Mucosa of descending colon (tissue), 3 donors: Measurements from ENCODE around the gene VCPKMT. TPM values are rescaled to one million over a fixed set of nuclear protein-coding genes. Genes with fewer than 3 reads are reported as not detected.

Source experiments
- ATAC-seq: fragments of 200-7000 bp; cut with Tn5 transposase; one replicate; pipeline ENCODE4 v1.9.1; 2020; ENCODE audit warnings: mild to moderate bottlenecking, moderate library complexity
- DNase-seq, 3 donors: peaks; one replicate each; pipeline ENCODE4 v3.0.0-alpha.2; 2020
- H3K36me3 ChIP-seq: fragments of 200-600 bp; one replicate; pipeline ENCODE4 v1.8.0; 2021; ENCODE audit warnings: low read depth, mild to moderate bottlenecking
- H3K4me1 ChIP-seq: fragments of 200-600 bp; one replicate; pipeline ENCODE4 v1.8.0; 2021; ENCODE audit warnings: low read depth, mild to moderate bottlenecking
- H3K4me3 ChIP-seq: fragments of 200-600 bp; one replicate; pipeline ENCODE4 v1.8.0; 2021; ENCODE audit warnings: mild to moderate bottlenecking
- H3K9me3 ChIP-seq: fragments of 200-600 bp; one replicate; pipeline ENCODE4 v1.8.0; 2021; ENCODE audit warnings: mild to moderate bottlenecking
- intact Hi-C, 2 donors: fragments of 100-400 bp; cut with DNase I in 1 of 2; cut with micrococcal nuclease in 1 of 2; formaldehyde crosslinking; loops; one replicate each; pipeline versions ENCODE4 v1.11.0 to v1.11.1; 2022; cut with DNase I, micrococcal nuclease
- total RNA-seq, 3 donors: library from RNA; stranded (reverse); fragmentation: NEBNext Ultra II Directional in 2 of 3; extraction: Animal tissue kit (Norgen Biotek cat#: 25700) in 2 of 3; gene quantifications; one replicate each; pipeline versions ENCODE4 v1.2.1 to v1.2.4, GENCODE V29; 2021 to 2023
- TF ChIP-seq, protein P1 (sequence below): fragments of 200-600 bp; IDR thresholded peaks from one replicate; pipeline ENCODE4 v1.8.0; 2022; ENCODE audit warnings: antibody characterized with exemption, mild to moderate bottlenecking
- donor health status: DM: no; HTN: no; CAD: no; lungs with moderate emphysema.
- donor health status: DM: no; HTN: no; CAD: no.
- donor health status: DM: no; HTN: yes; CAD: no.

VCPKMT gene
- total RNA-seq, 3 donors from 2014 or later: 5.9 to 8.9 (median 6.9) TPM

DNA sequence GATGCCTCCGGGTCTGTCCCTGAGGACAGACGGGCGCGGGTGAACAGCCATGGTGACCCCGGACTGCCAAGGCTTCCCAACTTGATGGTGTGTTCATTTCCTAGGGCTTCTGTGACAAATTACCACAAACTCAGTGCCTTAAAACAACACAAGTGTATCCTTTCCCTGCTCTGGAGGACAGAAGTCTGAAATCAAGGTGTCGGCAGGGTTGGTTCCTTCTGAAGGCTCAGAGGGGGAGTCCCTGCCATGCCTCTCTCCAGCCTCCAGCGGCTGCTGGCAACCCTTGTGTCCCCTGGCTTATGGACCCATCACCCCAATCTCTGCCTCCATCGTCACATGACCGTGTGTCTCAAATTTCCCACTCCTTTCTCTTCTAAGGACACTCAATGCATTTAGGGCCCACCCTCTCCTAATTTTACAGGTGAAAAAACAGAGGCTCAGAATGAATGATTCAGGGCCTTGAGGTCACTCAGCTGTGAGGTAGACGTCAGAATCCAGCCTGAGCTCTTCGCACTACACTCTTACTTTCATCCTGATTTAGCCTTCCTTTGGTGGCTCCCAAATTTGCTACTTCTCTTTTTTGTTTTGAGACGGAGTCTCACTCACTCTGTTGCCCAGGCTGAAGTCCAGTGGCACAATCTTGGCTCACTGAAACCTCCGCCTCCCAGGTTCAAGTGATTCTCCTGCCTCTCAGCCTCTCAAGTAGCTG is 45.4 kb downstream of the VCPKMT start:
- no peak for ATAC-seq

DNA sequence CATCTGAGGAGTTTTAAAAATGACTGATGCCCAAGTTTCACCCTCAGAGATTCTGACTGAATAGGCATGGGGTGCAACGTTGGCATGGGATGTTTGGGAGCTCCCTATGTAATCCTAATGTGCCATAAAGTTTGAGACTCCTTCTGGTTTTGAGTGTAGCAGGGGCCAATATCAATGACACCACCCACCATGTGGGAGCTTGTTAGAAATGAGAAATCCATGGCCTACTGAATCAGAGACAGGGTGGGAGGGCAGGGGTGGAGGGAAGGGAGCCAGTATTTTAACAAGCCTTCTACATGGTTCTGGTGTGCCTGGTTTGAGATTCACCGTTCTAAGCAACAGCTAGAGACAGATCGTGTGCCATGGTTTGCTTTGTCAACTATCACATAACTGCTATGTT is 46.1 kb downstream of the VCPKMT start:
- no peak for ATAC-seq
- Histone ChIP-seq H3K4me1 (peaks cover 12% of the 10 kb centered on the region), H3K9me3 (no peaks in the 10 kb centered on the region), H3K4me3 (no peak overlapping the region), H3K36me3 (peaks cover under 1% of the 10 kb centered on the region)
- DNase-seq: no peak
- intact Hi-C loops: no loop called here
- TF ChIP-seq, protein P1, sequence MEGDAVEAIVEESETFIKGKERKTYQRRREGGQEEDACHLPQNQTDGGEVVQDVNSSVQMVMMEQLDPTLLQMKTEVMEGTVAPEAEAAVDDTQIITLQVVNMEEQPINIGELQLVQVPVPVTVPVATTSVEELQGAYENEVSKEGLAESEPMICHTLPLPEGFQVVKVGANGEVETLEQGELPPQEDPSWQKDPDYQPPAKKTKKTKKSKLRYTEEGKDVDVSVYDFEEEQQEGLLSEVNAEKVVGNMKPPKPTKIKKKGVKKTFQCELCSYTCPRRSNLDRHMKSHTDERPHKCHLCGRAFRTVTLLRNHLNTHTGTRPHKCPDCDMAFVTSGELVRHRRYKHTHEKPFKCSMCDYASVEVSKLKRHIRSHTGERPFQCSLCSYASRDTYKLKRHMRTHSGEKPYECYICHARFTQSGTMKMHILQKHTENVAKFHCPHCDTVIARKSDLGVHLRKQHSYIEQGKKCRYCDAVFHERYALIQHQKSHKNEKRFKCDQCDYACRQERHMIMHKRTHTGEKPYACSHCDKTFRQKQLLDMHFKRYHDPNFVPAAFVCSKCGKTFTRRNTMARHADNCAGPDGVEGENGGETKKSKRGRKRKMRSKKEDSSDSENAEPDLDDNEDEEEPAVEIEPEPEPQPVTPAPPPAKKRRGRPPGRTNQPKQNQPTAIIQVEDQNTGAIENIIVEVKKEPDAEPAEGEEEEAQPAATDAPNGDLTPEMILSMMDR: no peak

More for the DNA sequence above, 45.4 kb downstream of the VCPKMT start:
- Histone ChIP-seq H3K4me1 (peaks cover 12% of the 10 kb centered on the region), H3K4me3 (no peak overlapping the region), H3K36me3 (no peaks in the 10 kb centered on the region), H3K9me3 (no peaks in the 10 kb centered on the region)
- no peak for DNase-seq
- TF ChIP-seq, protein P1: no peak
- intact Hi-C loops: no loop called here

DNA sequence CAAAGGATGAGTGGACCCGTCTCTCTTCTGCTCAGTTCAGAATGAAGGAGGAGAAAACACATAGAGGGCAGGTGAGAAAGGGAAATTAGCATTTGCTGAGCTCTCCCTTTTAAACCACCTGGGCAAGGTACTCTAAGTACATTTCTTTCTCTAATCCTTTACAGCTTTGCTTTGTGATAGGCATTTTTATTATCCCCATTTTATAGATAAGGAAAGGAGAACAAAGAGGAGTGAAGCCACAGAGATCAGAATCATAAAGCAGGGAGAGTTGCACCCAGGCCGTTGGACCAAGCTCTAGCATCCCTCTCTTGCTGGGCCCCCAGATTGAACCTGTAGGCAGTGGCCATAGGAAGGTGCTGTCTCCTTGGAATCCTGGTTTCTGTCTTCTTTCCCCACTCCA is 47.0 kb downstream of the VCPKMT start:
- Histone ChIP-seq H3K36me3 (peaks cover 3% of the 10 kb centered on the region), H3K4me1 (peaks cover 12% of the 10 kb centered on the region), H3K9me3 (no peaks in the 10 kb centered on the region), H3K4me3 (no peak overlapping the region)
- DNase-seq: no peak
- intact Hi-C loops: no loop called here
- TF ChIP-seq, protein P1: no peak
- ATAC-seq: peak; percentile 77

DNA sequence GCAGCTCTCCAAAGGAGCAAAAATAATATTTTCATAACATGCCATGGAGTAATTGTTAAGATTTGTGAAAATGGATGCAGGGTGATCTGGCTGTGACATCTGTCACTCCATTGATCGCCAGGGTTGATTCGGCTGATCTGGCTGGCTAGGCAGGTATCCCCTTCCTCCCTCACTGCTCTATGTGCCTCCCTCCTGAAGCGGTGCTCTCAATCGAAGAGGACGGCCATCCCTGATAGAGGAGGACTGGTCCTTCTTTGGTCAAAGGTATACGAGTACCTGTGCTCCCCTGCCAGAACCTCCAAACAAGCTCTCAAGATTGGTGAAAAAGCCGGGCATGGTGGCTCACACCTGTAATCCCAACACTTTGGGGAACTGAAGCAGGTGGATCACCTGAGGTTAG is 47.9 kb downstream of the VCPKMT start:
- Histone ChIP-seq H3K36me3 (peaks cover 3% of the 10 kb centered on the region), H3K4me3 (no peak overlapping the region), H3K9me3 (no peaks in the 10 kb centered on the region), H3K4me1 (peaks cover 12% of the 10 kb centered on the region)
- no peak for DNase-seq
- ATAC-seq: no peak
- intact Hi-C loops: no loop called here
- TF ChIP-seq, protein P1: no peak

DNA sequence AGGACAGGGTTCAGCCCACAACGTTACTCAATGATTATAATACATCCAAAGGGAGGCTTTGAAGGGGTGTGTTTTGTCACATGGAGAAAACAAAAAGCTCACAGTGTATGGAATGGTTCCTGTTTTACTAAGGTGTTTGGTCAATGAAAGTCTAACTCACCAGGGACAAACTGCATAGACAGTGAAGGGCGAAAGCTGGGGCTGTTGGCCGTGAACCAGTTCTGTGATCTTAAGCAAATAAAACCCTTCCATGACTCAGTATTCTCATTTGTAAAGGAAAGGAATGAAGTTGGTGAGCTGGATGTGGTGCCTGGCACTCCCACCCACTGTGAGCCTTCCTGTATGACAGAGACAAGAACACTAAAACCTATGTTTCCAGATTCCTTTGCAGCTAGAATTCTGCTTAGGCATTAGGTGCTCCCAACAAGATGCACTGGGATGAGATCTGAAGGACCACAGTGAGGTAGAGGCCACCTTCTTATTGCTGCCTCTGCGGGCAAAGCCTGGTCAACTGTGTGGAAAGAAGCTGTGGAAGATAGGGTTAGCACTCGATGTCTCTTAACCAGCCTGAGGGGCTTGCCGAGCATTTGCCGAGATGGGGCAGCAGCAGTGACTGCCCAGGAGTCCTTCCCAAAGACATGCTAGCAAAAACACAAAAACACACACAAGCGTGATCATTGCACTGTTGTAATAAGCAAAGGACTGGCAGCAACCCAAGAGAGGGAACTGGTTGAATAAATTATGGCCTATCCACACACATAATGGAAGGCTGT is 48.5 kb downstream of the VCPKMT start:
- peaks cover 12% of the 10 kb centered on the region for H3K4me1 ChIP-seq
- TF ChIP-seq, protein P1: no peak
- H3K4me3 ChIP-seq: no peak overlapping the region
- peaks cover 3% of the 10 kb centered on the region for H3K36me3 ChIP-seq
- intact Hi-C loops: no loop called here
- H3K9me3 ChIP-seq: no peaks in the 10 kb centered on the region
- peak; percentile 77 for ATAC-seq
- DNase-seq: peak in 1 of 3 donors; percentile 50
